H1 (cell line): ENCODE measurements around the gene CIT. TPM values are rescaled to one million over a fixed set of nuclear protein-coding genes. Genes with fewer than 3 reads are reported as not detected.

ENCODE experiments used
- CTCF ChIA-PET: fragments of 300-600 bp; sonication (Branson Sonifier 250); formaldehyde crosslinking; loops from one replicate; lab custom pipeline; 2021; ENCODE audit not compliant: partially characterized antibody; lab: Charles Lee
- POLR2A ChIA-PET: fragments of 300-600 bp; sonication (Branson Sonifier 250); formaldehyde crosslinking; loops from one replicate; lab custom pipeline; 2021; ENCODE audit warnings: inconsistent platforms; ENCODE audit not compliant: partially characterized antibody; lab: Charles Lee
- DNase-seq, 2 experiments: peaks; one replicate each; pipeline versions ENCODE4 v3.0.0 to v3.0.0-alpha.2; 2010 to 2022; ENCODE audit warnings: low spot score in 2 of 2, low read depth in 1 of 2, mixed read lengths in 1 of 2
- FAIRE-seq: peaks from 2 replicates; lab custom pipeline; 2011; peaks lifted over from hg19 to GRCh38; lab: Jason Lieb, UNC
- H2AFZ ChIP-seq: 2 replicates; pipeline ENCODE4 v1.8.1; 2012; ENCODE audit warnings: low read length, inconsistent platforms
- H2AK5ac ChIP-seq: 2 replicates; pipeline ENCODE4 v1.6.1; 2013; ENCODE audit warnings: low read depth, low read length
- H2BK120ac ChIP-seq: replicated peaks from 2 replicates; pipeline ENCODE3; 2013; ENCODE audit warnings: low read depth, low read length, inconsistent platforms
- H2BK12ac ChIP-seq: 2 replicates; pipeline ENCODE4 v1.6.1; 2013; ENCODE audit warnings: low read depth, low read length
- H2BK15ac ChIP-seq: 2 replicates; pipeline ENCODE4 v1.6.1; 2013; ENCODE audit warnings: low read length
- H2BK20ac ChIP-seq: 2 replicates; pipeline ENCODE4 v1.6.1; 2013; ENCODE audit warnings: low read length
- H2BK5ac ChIP-seq: 2 replicates; pipeline ENCODE4 v1.6.1; 2013; ENCODE audit warnings: low read depth, low read length
- H3K14ac ChIP-seq: 2 replicates; pipeline ENCODE4 v1.6.1; 2013; ENCODE audit warnings: inconsistent platforms; ENCODE audit not compliant: insufficient read length
- H3K18ac ChIP-seq: 2 replicates; pipeline ENCODE4 v1.6.1; 2013; ENCODE audit warnings: low read length; ENCODE audit errors: extremely low read depth
- H3K23ac ChIP-seq: 2 replicates; pipeline ENCODE4 v1.6.1; 2013; ENCODE audit warnings: inconsistent platforms; ENCODE audit not compliant: insufficient read length
- H3K23me2 ChIP-seq: 2 replicates; pipeline ENCODE4 v1.6.1; 2013; ENCODE audit warnings: low read depth, low read length
- H3K27ac ChIP-seq: 2 replicates; pipeline ENCODE4 v1.6.1; 2011; ENCODE audit warnings: low read depth, low read length, inconsistent platforms
- H3K27me3 ChIP-seq, 4 experiments: replicated peaks in 1 of 4; 1 replicate in 1 of 4; 2 replicates in 3 of 4; pipeline versions ENCODE4 v1.6.1 to v1.8.1; 2011 to 2013; ENCODE audit warnings: low read length in 3 of 4, mild to moderate bottlenecking in 3 of 4, inconsistent platforms in 2 of 4, mixed read lengths in 2 of 4, moderate library complexity in 1 of 4; ENCODE audit not compliant: control insufficient read depth in 3 of 4, insufficient read depth in 3 of 4; ENCODE audit errors: extremely low read depth in 1 of 4
- H3K36me3 ChIP-seq, 4 experiments: 2 replicates each; pipeline versions ENCODE4 v1.6.1 to v1.8.1; 2011 to 2013; ENCODE audit warnings: mild to moderate bottlenecking in 4 of 4, low read length in 3 of 4, moderate library complexity in 2 of 4, control low read depth in 1 of 4, inconsistent platforms in 1 of 4; ENCODE audit not compliant: insufficient read depth in 4 of 4, control insufficient read depth in 2 of 4
- H3K4ac ChIP-seq: replicated peaks from 2 replicates; pipeline ENCODE3; 2013; ENCODE audit warnings: low read length, low read depth, mixed read lengths, inconsistent platforms; ENCODE audit not compliant: insufficient read length
- H3K4me1 ChIP-seq, 4 experiments: replicated peaks in 1 of 4; 1 replicate in 1 of 4; 2 replicates in 3 of 4; pipeline versions ENCODE4 v1.6.1 to v1.8.1; 2011 to 2013; ENCODE audit warnings: low read length in 3 of 4, inconsistent platforms in 2 of 4, mixed read lengths in 1 of 4; ENCODE audit not compliant: insufficient read depth in 4 of 4, control insufficient read depth in 3 of 4
- H3K4me2 ChIP-seq, 2 experiments: 2 replicates each; pipeline versions ENCODE4 v1.6.1 to v1.8.1; 2011 to 2013; ENCODE audit warnings: low read depth in 2 of 2, low read length in 2 of 2, control low read depth in 1 of 2, inconsistent platforms in 1 of 2, mild to moderate bottlenecking in 1 of 2; ENCODE audit not compliant: insufficient read depth in 1 of 2
- H3K4me3 ChIP-seq, 4 experiments: fragments of 200-600, 300-600 bp in 1 of 4; sonication (generic), shearing (Covaris generic), sonication (Bioruptor Twin) in 1 of 4; 2 replicates each; pipeline versions ENCODE4 v1.5.1 to v1.8.1; 2011 to 2016; ENCODE audit warnings: low read length in 4 of 4, low read depth in 3 of 4, control low read depth in 2 of 4, inconsistent platforms in 2 of 4, mild to moderate bottlenecking in 2 of 4, mixed read lengths in 1 of 4, moderate library complexity in 1 of 4; ENCODE audit not compliant: insufficient read depth in 2 of 4; ENCODE audit errors: extremely low read depth in 1 of 4
- H3K56ac ChIP-seq: replicated peaks from 2 replicates; pipeline ENCODE3; 2013; ENCODE audit warnings: low read depth, mild to moderate bottlenecking, mixed read lengths, low read length, inconsistent platforms; ENCODE audit not compliant: insufficient read length
- H3K79me1 ChIP-seq: 2 replicates; pipeline ENCODE4 v1.6.1; 2013; ENCODE audit warnings: low read depth, low read length, control low read depth
- H3K79me2 ChIP-seq, 2 experiments: 2 replicates each; pipeline versions ENCODE4 v1.6.1 to v1.8.1; 2012 to 2013; ENCODE audit warnings: low read length in 2 of 2, mild to moderate bottlenecking in 2 of 2, inconsistent platforms in 1 of 2; ENCODE audit not compliant: insufficient read depth in 2 of 2, control insufficient read depth in 1 of 2
- H3K9ac ChIP-seq, 4 experiments: replicated peaks in 1 of 4; 1 replicate in 1 of 4; 2 replicates in 3 of 4; pipeline versions ENCODE4 v1.6.1 to v1.8.1; 2011 to 2013; ENCODE audit warnings: low read depth in 3 of 4, low read length in 3 of 4, control low read depth in 2 of 4, mild to moderate bottlenecking in 2 of 4, moderate library complexity in 2 of 4, inconsistent platforms in 1 of 4; ENCODE audit errors: extremely low read depth in 1 of 4
- H3K9me3 ChIP-seq, 2 experiments: 2 replicates each; pipeline versions ENCODE4 v1.6.1 to v1.8.1; 2012 to 2013; ENCODE audit warnings: mild to moderate bottlenecking in 2 of 2, moderate library complexity in 2 of 2, control low read depth in 1 of 2, inconsistent platforms in 1 of 2, low read depth in 1 of 2, low read length in 1 of 2, mixed read lengths in 1 of 2; ENCODE audit not compliant: insufficient read depth in 2 of 2
- H4K20me1 ChIP-seq, 2 experiments: replicated peaks in 1 of 2; 2 replicates each; pipeline versions ENCODE3 to v1.8.1; 2011 to 2013; ENCODE audit warnings: inconsistent platforms in 2 of 2, low read length in 2 of 2, mild to moderate bottlenecking in 1 of 2; ENCODE audit not compliant: insufficient read depth in 2 of 2, control insufficient read depth in 1 of 2
- H4K5ac ChIP-seq: 2 replicates; pipeline ENCODE4 v1.6.1; 2013; ENCODE audit warnings: low read length, low read depth, mixed read lengths, inconsistent platforms; ENCODE audit not compliant: insufficient read length
- H4K8ac ChIP-seq: 2 replicates; pipeline ENCODE4 v1.8.0; 2013; ENCODE audit warnings: mild to moderate bottlenecking, moderate library complexity, low read length, inconsistent platforms; ENCODE audit not compliant: insufficient read depth; ENCODE audit errors: extremely low read depth
- H4K91ac ChIP-seq: replicated peaks from 2 replicates; pipeline ENCODE3; 2013; ENCODE audit warnings: low read length, mixed read lengths, inconsistent platforms; ENCODE audit not compliant: insufficient read length
- BRCA1 ChIP-seq: IDR thresholded peaks from 2 replicates; pipeline ENCODE4 v1.6.1; 2012; ENCODE audit warnings: low read depth, low read length, improper control_type of control experiment
- CBX8 ChIP-seq: fragments of 300-800, 300-1000 bp; sonication (generic); IDR thresholded peaks from 2 replicates; pipeline ENCODE4 v1.7.1; 2016; ENCODE audit warnings: low read depth, low read length, borderline replicate concordance
- CHD2 ChIP-seq: IDR thresholded peaks from 2 replicates; pipeline ENCODE4 v1.6.1; 2012; ENCODE audit warnings: low read length, improper control_type of control experiment
- CREB1 ChIP-seq: IDR thresholded peaks from 2 replicates; pipeline ENCODE4 v1.6.1; 2012; ENCODE audit warnings: inconsistent platforms
- MAX ChIP-seq: IDR thresholded peaks from 2 replicates; pipeline ENCODE4 v1.6.1; 2012; ENCODE audit warnings: inconsistent platforms
- NRF1 ChIP-seq: IDR thresholded peaks from 2 replicates; pipeline ENCODE4 v1.6.1; 2011; ENCODE audit warnings: mild to moderate bottlenecking, low read depth, low read length, improper control_type of control experiment
- PHF8 ChIP-seq: fragments of 200-600 bp; sonication (generic); conservative IDR thresholded peaks from 2 replicates; pipeline ENCODE4 v1.7.1; 2012; ENCODE audit warnings: low read depth, mild to moderate bottlenecking, inconsistent platforms, low read length, moderate library complexity
- POU5F1 ChIP-seq: IDR thresholded peaks from 2 replicates; pipeline ENCODE4 v1.6.1; 2011; ENCODE audit warnings: low read depth, mild to moderate bottlenecking, low read length, moderate library complexity
- RFX5 ChIP-seq: IDR thresholded peaks from 2 replicates; pipeline ENCODE4 v1.6.1; 2011; ENCODE audit warnings: low read depth, low read length, improper control_type of control experiment, borderline replicate concordance
- RNF2 ChIP-seq: fragments of 200-900, 300-1000 bp; sonication (generic); IDR thresholded peaks from 2 replicates; pipeline ENCODE4 v1.7.1; 2016; ENCODE audit warnings: borderline replicate concordance, low read depth, mild to moderate bottlenecking, antibody characterized with exemption, low read length; ENCODE audit not compliant: poor library complexity, severe bottlenecking; ENCODE audit errors: missing control alignments
- RXRA ChIP-seq: IDR thresholded peaks from 2 replicates; pipeline ENCODE4 v1.6.1; 2011; ENCODE audit warnings: low read depth, mild to moderate bottlenecking, low read length, moderate library complexity; ENCODE audit not compliant: insufficient read depth
- SAP30 ChIP-seq: fragments of 300-600 bp; sonication (generic); IDR thresholded peaks from 2 replicates; pipeline ENCODE4 v1.7.1; 2012; ENCODE audit warnings: low read length, moderate library complexity, mild to moderate bottlenecking, inconsistent platforms; ENCODE audit not compliant: insufficient read depth, insufficient replicate concordance
- SIN3A ChIP-seq, 2 experiments: IDR thresholded peaks in 1 of 2; conservative IDR thresholded peaks in 1 of 2; 2 replicates each; pipeline ENCODE4 v1.6.1; 2011 to 2012; ENCODE audit warnings: low read length in 2 of 2, improper control_type of control experiment in 1 of 2, low read depth in 1 of 2, mild to moderate bottlenecking in 1 of 2
- TCF12 ChIP-seq: IDR thresholded peaks from 2 replicates; pipeline ENCODE4 v1.6.1; 2011; ENCODE audit warnings: low read depth, mild to moderate bottlenecking, low read length
- WGBS, 2 experiments: shearing (Covaris generic) in 1 of 2; methylation state at CpG; one replicate each; pipeline versions ENCODE4 v1.1.6 to v1.1.7; 2013 to 2015; ENCODE audit warnings: low lambda C conversion rate in 2 of 2, mixed read lengths in 2 of 2, inconsistent platforms in 1 of 2, low coverage in 1 of 2, missing lambda C conversion rate in 1 of 2; ENCODE audit not compliant: insufficient replicate concordance in 2 of 2, insufficient coverage in 1 of 2, insufficient read length in 1 of 2; ENCODE audit errors: extremely low coverage in 1 of 2, missing lambda C conversion rate in 1 of 2; 5-methylcytosine and 5-hydroxymethylcytosine counted together
- polyA plus RNA-seq, 7 experiments: library from polyadenylated mRNA; depleted of rRNA in 3 of 7; stranded (reverse) in 5 of 7; unstranded in 2 of 7; fragments of >200 nt in 5 of 7; fragments of 200-250 nt in 2 of 7; gene quantifications; 1 replicate in 5 of 7; 2 replicates in 1 of 7; 4 replicates in 1 of 7; pipeline versions ENCODE4 v1.2.1 to v1.2.3, GENCODE V29; 2011 to 2013; ENCODE audit warnings: missing spikeins in 2 of 7, mixed read lengths in 2 of 7
- total RNA-seq: library from RNA; stranded (reverse); fragmentation: NEBNext Ultra II Directional; extraction: Animal tissue kit (Norgen Biotek cat#: 25700); gene quantifications from 2 replicates; pipeline ENCODE4 v1.2.1, GENCODE V29; 2021

CIT gene
- total and polyA plus RNA-seq, 2 of the 8 experiments (the other 6 are each of a cell fraction or from before 2014, with no cell fraction given) = 17.1 to 60.9 TPM

GRCh38 chr12:119681111-119681510, 196.0 kb downstream of the CIT start:
- ChIA-PET CTCF (interaction anchor here (0.6 to 2.2 kb wide), 5 partner anchors 12 to 632 kb away, joined by 3 to 10 read pairs (median 4); no protein-coding TSS in a partner anchor), POLR2A (interaction anchor here (1.6 to 3.1 kb wide), 3 partner anchors 9 to 113 kb away, joined by 4 to 14 read pairs (median 10); partner anchors contain the start of gene PRKAB1)
- Histone ChIP-seq H2AK5ac (no peak overlapping the region), H2BK15ac (no peak overlapping the region), H3K23ac (no peak overlapping the region), H3K23me2 (no peaks in the 10 kb centered on the region), H3K36me3 (peaks cover 19 to 51% (median 45%) of the 10 kb centered on the region in 4 experiments), H4K5ac (no peak overlapping the region), H3K4me1 (peaks cover 0 to 4% (median 0%) of the 10 kb centered on the region in 4 experiments; a peak in 2 of 7 replicates), H3K9me3 (no peaks in the 10 kb centered on the region), H3K18ac (no peak overlapping the region), H3K4me2 (no peak overlapping the region), H3K14ac (no peak overlapping the region), H2BK120ac (no peak overlapping the region), H4K8ac (no peak overlapping the region), H3K9ac (no peak overlapping the region), H2AFZ (no peak overlapping the region), H3K79me2 (no peaks in the 10 kb centered on the region), H3K4ac (no peak overlapping the region), H4K20me1 (peaks cover 7 to 14% of the 10 kb centered on the region in 2 experiments), H3K4me3 (no peak overlapping the region), H2BK20ac (no peak overlapping the region), H3K56ac (no peak overlapping the region), H3K27me3 (no peaks in the 10 kb centered on the region), H2BK5ac (no peak overlapping the region), H4K91ac (no peak overlapping the region), H2BK12ac (no peak overlapping the region), H3K27ac (no peak overlapping the region), H3K79me1 (no peaks in the 10 kb centered on the region)
- DNase-seq (no peak), FAIRE-seq (no peak)
- WGBS, 2 experiments = 91% methylated on average over 8 of the region's 8 CpGs; no CpG with 5 or more reads in 1 of the 2 experiments
- TF ChIP-seq NRF1 = no peak
- no peak for TF ChIP-seq BRCA1
- TF ChIP-seq RXRA = no peak
- no peak for TF ChIP-seq SAP30
- TF ChIP-seq CREB1 = no peak
- TF ChIP-seq CHD2 = no peak
- no peak for TF ChIP-seq PHF8
- no peak for TF ChIP-seq RFX5
- TF ChIP-seq RNF2 = no peak
- TF ChIP-seq MAX = no peak
- TF ChIP-seq SIN3A (conservative IDR thresholded peaks at IDR 0.05 in 1 of 2, IDR thresholded peaks at IDR 0.05 in 1 of 2; ENCODE audit: low read depth in 1 of 2, low read length in 2 of 2) = no peak
- no peak for TF ChIP-seq POU5F1
- TF ChIP-seq CBX8 = no peak
- TF ChIP-seq TCF12 = no peak
